ENCODE measurements around the gene TIPRL. TPM values are rescaled to one million over a fixed set of nuclear protein-coding genes. Genes with fewer than 3 reads are reported as not detected.

The TIPRL gene
- total and polyA plus RNA-seq, 9 of the 15 experiments (the other 6 are each of a cell fraction or from before 2014, with no cell fraction given): 41.4 to 90.2 (median 69.9) TPM

GRCh38 chr1:168225476-168226190 is 46.9 kb downstream of the TIPRL start, which contains the start of gene SFT2D2 (continued):
- TF ChIP-seq, protein P1, sequence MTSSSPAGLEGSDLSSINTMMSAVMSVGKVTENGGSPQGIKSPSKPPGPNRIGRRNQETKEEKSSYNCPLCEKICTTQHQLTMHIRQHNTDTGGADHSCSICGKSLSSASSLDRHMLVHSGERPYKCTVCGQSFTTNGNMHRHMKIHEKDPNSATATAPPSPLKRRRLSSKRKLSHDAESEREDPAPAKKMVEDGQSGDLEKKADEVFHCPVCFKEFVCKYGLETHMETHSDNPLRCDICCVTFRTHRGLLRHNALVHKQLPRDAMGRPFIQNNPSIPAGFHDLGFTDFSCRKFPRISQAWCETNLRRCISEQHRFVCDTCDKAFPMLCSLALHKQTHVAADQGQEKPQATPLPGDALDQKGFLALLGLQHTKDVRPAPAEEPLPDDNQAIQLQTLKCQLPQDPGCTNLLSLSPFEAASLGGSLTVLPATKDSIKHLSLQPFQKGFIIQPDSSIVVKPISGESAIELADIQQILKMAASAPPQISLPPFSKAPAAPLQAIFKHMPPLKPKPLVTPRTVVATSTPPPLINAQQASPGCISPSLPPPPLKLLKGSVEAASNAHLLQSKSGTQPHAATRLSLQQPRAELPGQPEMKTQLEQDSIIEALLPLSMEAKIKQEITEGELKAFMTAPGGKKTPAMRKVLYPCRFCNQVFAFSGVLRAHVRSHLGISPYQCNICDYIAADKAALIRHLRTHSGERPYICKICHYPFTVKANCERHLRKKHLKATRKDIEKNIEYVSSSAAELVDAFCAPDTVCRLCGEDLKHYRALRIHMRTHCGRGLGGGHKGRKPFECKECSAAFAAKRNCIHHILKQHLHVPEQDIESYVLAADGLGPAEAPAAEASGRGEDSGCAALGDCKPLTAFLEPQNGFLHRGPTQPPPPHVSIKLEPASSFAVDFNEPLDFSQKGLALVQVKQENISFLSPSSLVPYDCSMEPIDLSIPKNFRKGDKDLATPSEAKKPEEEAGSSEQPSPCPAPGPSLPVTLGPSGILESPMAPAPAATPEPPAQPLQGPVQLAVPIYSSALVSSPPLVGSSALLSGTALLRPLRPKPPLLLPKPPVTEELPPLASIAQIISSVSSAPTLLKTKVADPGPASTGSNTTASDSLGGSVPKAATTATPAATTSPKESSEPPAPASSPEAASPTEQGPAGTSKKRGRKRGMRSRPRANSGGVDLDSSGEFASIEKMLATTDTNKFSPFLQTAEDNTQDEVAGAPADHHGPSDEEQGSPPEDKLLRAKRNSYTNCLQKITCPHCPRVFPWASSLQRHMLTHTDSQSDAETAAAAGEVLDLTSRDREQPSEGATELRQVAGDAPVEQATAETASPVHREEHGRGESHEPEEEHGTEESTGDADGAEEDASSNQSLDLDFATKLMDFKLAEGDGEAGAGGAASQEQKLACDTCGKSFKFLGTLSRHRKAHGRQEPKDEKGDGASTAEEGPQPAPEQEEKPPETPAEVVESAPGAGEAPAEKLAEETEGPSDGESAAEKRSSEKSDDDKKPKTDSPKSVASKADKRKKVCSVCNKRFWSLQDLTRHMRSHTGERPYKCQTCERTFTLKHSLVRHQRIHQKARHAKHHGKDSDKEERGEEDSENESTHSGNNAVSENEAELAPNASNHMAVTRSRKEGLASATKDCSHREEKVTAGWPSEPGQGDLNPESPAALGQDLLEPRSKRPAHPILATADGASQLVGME (CRISPR knock-in tag; IDR thresholded peaks at IDR 0.05): peak; percentile 83; the same call in 1 of the 2 replicates
- TF ChIP-seq ZNF318 (IDR thresholded peaks at IDR 0.05; ENCODE audit: borderline replicate concordance in 1 of 2, low read depth in 1 of 2) (no peak), ZNF133 (CRISPR knock-in tag; IDR thresholded peaks at IDR 0.05) (no peak), ZNF140 (CRISPR knock-in tag; IDR thresholded peaks at IDR 0.05) (0 out of 2 replicates have a peak, but pooled peaks have one; percentile 6)
- TF ChIP-seq, protein P2, sequence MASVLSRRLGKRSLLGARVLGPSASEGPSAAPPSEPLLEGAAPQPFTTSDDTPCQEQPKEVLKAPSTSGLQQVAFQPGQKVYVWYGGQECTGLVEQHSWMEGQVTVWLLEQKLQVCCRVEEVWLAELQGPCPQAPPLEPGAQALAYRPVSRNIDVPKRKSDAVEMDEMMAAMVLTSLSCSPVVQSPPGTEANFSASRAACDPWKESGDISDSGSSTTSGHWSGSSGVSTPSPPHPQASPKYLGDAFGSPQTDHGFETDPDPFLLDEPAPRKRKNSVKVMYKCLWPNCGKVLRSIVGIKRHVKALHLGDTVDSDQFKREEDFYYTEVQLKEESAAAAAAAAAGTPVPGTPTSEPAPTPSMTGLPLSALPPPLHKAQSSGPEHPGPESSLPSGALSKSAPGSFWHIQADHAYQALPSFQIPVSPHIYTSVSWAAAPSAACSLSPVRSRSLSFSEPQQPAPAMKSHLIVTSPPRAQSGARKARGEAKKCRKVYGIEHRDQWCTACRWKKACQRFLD (CRISPR knock-in tag; IDR thresholded peaks at IDR 0.05): peak; percentile 99
- TF ChIP-seq, protein P3, sequence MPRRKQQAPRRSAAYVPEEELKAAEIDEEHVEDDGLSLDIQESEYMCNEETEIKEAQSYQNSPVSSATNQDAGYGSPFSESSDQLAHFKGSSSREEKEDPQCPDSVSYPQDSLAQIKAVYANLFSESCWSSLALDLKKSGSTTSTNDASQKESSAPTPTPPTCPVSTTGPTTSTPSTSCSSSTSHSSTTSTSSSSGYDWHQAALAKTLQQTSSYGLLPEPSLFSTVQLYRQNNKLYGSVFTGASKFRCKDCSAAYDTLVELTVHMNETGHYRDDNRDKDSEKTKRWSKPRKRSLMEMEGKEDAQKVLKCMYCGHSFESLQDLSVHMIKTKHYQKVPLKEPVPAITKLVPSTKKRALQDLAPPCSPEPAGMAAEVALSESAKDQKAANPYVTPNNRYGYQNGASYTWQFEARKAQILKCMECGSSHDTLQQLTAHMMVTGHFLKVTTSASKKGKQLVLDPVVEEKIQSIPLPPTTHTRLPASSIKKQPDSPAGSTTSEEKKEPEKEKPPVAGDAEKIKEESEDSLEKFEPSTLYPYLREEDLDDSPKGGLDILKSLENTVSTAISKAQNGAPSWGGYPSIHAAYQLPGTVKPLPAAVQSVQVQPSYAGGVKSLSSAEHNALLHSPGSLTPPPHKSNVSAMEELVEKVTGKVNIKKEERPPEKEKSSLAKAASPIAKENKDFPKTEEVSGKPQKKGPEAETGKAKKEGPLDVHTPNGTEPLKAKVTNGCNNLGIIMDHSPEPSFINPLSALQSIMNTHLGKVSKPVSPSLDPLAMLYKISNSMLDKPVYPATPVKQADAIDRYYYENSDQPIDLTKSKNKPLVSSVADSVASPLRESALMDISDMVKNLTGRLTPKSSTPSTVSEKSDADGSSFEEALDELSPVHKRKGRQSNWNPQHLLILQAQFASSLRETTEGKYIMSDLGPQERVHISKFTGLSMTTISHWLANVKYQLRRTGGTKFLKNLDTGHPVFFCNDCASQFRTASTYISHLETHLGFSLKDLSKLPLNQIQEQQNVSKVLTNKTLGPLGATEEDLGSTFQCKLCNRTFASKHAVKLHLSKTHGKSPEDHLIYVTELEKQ (CRISPR knock-in tag; IDR thresholded peaks at IDR 0.05): peak; percentile 73; the same call in 1 of the 2 replicates
